Spleen (tissue), 7 donors: ENCODE measurements around the gene ADGRB2.

Source experiments
- CTCF ChIP-seq, 11 experiments: fragments of 200-600 bp in 7 of 11; fragments of 450-650 bp in 4 of 11; sonication (generic) in 4 of 11; IDR thresholded peaks in 8 of 11; conservative IDR thresholded peaks in 3 of 11; 1 replicate in 7 of 11; 2 replicates in 4 of 11; pipeline versions ENCODE4 v1.4.0 to v1.8.0; 2016 to 2021; ENCODE audit warnings: antibody characterized with exemption in 11 of 11, inconsistent platforms in 4 of 11, mild to moderate bottlenecking in 1 of 11
- POLR2A ChIP-seq, 3 donors: fragments of 450-650 bp; IDR thresholded peaks; one replicate each; pipeline ENCODE4 v1.5.1; 2017; ENCODE audit warnings: antibody characterized with exemption in 3 of 3, mild to moderate bottlenecking in 1 of 3
- POLR2AphosphoS5 ChIP-seq, 3 donors: sonication (generic); formaldehyde crosslinking; IDR thresholded peaks; one replicate each; pipeline ENCODE4 v1.5.1; 2017; ENCODE audit warnings: antibody characterized with exemption in 3 of 3
- donor health status: DM: no; HTN: no; CAD: no; lungs with moderate emphysema.
- donor health status: DM: no; HTN: no; CAD: no.
- donor health status: DM: no; HTN: no; CAD: no.

GRCh38 chr1:31773861-31774260 lies 9.7 kb upstream of the ADGRB2 start:
- TF ChIP-seq CTCF (IDR thresholded peaks at IDR 0.05 in 8 of 11, conservative IDR thresholded peaks at IDR 0.05 in 3 of 11) (no peak), POLR2A (IDR thresholded peaks at IDR 0.05) (no peak), POLR2AphosphoS5 (IDR thresholded peaks at IDR 0.05) (no peak)
